Measurements from ENCODE around the gene FCRL6. TPM values are rescaled to one million over a fixed set of nuclear protein-coding genes. Genes with fewer than 3 reads are reported as not detected.
A peak's percentile ranks its signal among the peaks of the same experiment; 100 is the strongest.

Gene FCRL6
- total and polyA plus RNA-seq, 2 experiments from 2014 or later = not detected

DNA sequence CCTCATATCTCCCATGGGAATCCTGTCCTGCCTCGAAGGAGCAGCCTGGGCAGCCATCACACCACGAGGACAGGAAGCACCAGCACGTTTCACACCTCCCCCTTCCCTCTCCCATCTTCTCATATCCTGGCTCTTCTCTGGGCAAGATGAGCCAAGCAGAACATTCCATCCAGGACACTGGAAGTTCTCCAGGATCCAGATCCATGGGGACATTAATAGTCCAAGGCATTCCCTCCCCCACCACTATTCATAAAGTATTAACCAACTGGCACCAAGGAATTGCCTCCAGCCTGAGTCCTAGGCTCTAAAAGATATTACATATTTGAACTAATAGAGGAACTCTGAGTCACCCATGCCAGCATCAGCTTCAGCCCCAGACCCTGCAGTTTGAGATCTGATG is 33.2 kb downstream of the FCRL6 start:
- Histone ChIP-seq H3K4me1 (ENCODE audit: low read depth) (no peaks in the 10 kb centered on the region), H3K4me3 (no peak overlapping the region), H3K36me3 (no peaks in the 10 kb centered on the region), H3K27me3 (no peaks in the 10 kb centered on the region), H3K9me3 (ENCODE audit: low read depth) (no peaks in the 10 kb centered on the region), H3K27ac (no peak overlapping the region)
- TF ChIP-seq, protein P1, sequence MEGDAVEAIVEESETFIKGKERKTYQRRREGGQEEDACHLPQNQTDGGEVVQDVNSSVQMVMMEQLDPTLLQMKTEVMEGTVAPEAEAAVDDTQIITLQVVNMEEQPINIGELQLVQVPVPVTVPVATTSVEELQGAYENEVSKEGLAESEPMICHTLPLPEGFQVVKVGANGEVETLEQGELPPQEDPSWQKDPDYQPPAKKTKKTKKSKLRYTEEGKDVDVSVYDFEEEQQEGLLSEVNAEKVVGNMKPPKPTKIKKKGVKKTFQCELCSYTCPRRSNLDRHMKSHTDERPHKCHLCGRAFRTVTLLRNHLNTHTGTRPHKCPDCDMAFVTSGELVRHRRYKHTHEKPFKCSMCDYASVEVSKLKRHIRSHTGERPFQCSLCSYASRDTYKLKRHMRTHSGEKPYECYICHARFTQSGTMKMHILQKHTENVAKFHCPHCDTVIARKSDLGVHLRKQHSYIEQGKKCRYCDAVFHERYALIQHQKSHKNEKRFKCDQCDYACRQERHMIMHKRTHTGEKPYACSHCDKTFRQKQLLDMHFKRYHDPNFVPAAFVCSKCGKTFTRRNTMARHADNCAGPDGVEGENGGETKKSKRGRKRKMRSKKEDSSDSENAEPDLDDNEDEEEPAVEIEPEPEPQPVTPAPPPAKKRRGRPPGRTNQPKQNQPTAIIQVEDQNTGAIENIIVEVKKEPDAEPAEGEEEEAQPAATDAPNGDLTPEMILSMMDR (IDR thresholded peaks at IDR 0.05; ENCODE audit: low read depth, low read length) = no peak
- no peak for DNase-seq (ENCODE audit: low read depth in 1 of 2, low spot score in 1 of 2)

DNA sequence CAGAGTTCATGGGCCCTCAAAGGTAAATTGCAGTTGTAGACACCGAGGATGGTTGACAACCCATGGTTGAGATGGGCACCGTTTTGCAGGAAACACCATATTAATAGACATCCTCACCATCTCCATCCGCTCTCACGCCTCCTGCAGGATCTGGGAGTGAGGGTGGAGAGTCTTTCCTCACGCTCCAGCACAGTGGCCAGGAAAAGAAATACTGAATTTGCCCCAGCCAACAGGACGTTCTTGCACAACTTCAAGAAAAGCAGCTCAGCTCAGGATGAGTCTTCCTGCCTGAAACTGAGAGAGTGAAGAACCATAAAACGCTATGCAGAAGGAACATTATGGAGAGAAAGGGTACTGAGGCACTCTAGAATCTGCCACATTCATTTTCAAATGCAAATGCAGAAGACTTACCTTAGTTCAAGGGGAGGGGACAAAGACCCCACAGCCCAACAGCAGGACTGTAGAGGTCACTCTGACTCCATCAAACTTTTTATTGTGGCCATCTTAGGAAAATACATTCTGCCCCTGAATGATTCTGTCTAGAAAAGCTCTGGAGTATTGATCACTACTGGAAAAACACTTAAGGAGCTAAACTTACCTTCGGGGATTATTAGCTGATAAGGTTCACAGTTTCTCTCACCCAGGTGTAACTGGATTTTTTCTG is 33.8 kb downstream of the FCRL6 start:
- H3K4me3 ChIP-seq = no peak overlapping the region
- H3K9me3 ChIP-seq (ENCODE audit: low read depth) = no peaks in the 10 kb centered on the region
- TF ChIP-seq, protein P1 (IDR thresholded peaks at IDR 0.05; ENCODE audit: low read depth, low read length) = peak; percentile 19
- no peaks in the 10 kb centered on the region for H3K36me3 ChIP-seq
- no peaks in the 10 kb centered on the region for H3K27me3 ChIP-seq
- H3K27ac ChIP-seq = no peak overlapping the region
- no peaks in the 10 kb centered on the region for H3K4me1 ChIP-seq (ENCODE audit: low read depth)
- peak in 1 of 2 donors; percentile 20 for DNase-seq (ENCODE audit: low read depth in 1 of 2, low spot score in 1 of 2)

DNA sequence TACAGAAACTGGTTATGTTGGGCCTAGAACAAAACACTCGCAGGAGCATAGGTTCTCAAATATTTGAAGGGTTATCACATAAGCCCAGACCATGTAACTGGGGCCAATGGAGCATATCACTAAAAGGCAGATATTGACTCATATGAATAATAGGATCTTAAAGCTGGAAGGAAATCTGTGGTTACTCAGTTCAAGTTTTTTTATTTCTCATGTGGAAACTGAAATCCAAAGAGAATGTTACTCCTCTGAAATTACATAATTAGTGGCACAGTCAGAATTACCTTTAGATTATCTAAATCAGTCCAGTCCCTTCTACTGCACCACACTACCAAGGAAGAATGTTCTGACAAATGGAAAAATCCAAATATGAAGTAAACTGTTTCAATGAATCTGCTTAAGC is 36.6 kb downstream of the FCRL6 start:
- no peak overlapping the region for H3K27ac ChIP-seq
- DNase-seq (ENCODE audit: low read depth in 1 of 2, low spot score in 1 of 2) = no peak
- no peaks in the 10 kb centered on the region for H3K36me3 ChIP-seq
- TF ChIP-seq, protein P1 (IDR thresholded peaks at IDR 0.05; ENCODE audit: low read depth, low read length) = no peak
- no peaks in the 10 kb centered on the region for H3K9me3 ChIP-seq (ENCODE audit: low read depth)
- H3K27me3 ChIP-seq = no peaks in the 10 kb centered on the region
- no peaks in the 10 kb centered on the region for H3K4me1 ChIP-seq (ENCODE audit: low read depth)
- no peak overlapping the region for H3K4me3 ChIP-seq

DNA sequence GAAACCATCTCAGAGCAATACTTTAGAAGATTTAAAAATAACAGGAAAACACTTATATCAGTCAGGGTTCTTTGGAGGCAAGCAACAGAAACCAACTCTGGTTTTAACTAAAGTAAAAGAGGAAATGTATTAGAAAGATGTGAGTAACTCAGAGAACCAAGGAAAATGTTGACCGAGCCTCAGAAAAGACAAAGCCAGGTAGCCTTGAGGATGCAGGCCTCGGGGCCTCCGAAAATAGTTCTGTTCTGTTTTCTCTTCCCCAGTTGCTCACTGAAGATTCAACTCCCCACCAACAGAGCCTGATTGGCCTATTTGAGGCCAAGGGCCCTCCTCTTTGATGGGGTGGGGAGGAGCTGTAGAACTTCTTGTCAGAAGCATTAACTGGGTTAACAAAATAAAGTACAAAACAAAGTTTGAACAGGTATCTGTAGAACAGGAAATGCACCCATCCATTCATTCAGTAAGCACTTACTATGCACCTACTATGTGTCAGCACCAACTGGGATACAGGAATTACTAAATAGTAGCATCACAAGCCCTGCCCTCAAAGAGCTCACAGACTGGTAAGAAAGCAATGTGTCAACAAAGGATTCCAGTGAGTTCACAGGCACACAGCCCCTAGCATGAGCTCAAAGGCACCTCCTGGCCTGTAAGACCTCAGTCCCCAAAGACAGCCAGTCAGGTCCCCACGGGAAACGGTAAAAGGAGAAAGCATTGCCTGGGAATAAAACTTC is 37.1 kb downstream of the FCRL6 start:
- H3K27ac ChIP-seq = no peak overlapping the region
- TF ChIP-seq, protein P1 (IDR thresholded peaks at IDR 0.05; ENCODE audit: low read depth, low read length) = no peak
- H3K36me3 ChIP-seq = no peaks in the 10 kb centered on the region
- DNase-seq (ENCODE audit: low read depth in 1 of 2, low spot score in 1 of 2) = no peak
- no peak overlapping the region for H3K4me3 ChIP-seq
- H3K4me1 ChIP-seq (ENCODE audit: low read depth) = no peaks in the 10 kb centered on the region
- peaks cover 2% of the 10 kb centered on the region for H3K27me3 ChIP-seq
- H3K9me3 ChIP-seq (ENCODE audit: low read depth) = no peaks in the 10 kb centered on the region

DNA sequence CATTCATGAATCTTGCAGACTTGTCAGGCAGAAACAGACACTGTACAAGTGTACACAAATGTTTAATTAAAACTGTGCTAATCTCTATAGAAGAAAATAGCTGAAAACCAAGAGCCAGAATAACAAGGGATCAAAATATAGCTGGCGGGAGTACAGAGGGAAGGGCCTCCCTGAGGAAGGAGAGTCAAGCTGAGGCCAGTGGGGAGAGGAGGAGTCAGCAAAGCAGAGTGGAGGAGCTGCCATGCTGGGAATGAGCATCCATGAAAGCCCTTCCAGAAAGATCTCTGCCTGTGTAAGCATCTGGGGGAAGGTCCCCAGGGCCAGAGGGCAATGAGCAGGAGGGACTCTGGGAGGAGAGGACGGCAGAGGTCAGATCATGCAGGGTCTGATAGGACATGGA is 39.6 kb downstream of the FCRL6 start:
- Histone ChIP-seq H3K4me1 (ENCODE audit: low read depth) (no peaks in the 10 kb centered on the region), H3K4me3 (no peak overlapping the region), H3K27me3 (peaks cover 4% of the 10 kb centered on the region), H3K27ac (no peak overlapping the region), H3K36me3 (no peaks in the 10 kb centered on the region), H3K9me3 (ENCODE audit: low read depth) (no peaks in the 10 kb centered on the region)
- DNase-seq (ENCODE audit: low read depth in 1 of 2, low spot score in 1 of 2) = peak in 1 of 2 donors; percentile 19
- TF ChIP-seq, protein P1 (IDR thresholded peaks at IDR 0.05; ENCODE audit: low read depth, low read length) = no peak
